H1 (cell line): ENCODE data around the gene MALT1. TPM values are rescaled to one million over a fixed set of nuclear protein-coding genes. Genes with fewer than 3 reads are reported as not detected.

Source experiments
- CTCF ChIA-PET: fragments of 300-600 bp; sonication (Branson Sonifier 250); formaldehyde crosslinking; loops from one replicate; lab custom pipeline; 2021; ENCODE audit not compliant: partially characterized antibody; lab: Charles Lee
- POLR2A ChIA-PET: fragments of 300-600 bp; sonication (Branson Sonifier 250); formaldehyde crosslinking; loops from one replicate; lab custom pipeline; 2021; ENCODE audit warnings: inconsistent platforms; ENCODE audit not compliant: partially characterized antibody; lab: Charles Lee
- DNase-seq, 2 experiments: peaks; one replicate each; pipeline versions ENCODE4 v3.0.0 to v3.0.0-alpha.2; 2010 to 2022; ENCODE audit warnings: low spot score in 2 of 2, low read depth in 1 of 2, mixed read lengths in 1 of 2
- FAIRE-seq: peaks from 2 replicates; lab custom pipeline; 2011; peaks lifted over from hg19 to GRCh38; lab: Jason Lieb, UNC
- H2AFZ ChIP-seq: 2 replicates; pipeline ENCODE4 v1.8.1; 2012; ENCODE audit warnings: low read length, inconsistent platforms
- H2AK5ac ChIP-seq: 2 replicates; pipeline ENCODE4 v1.6.1; 2013; ENCODE audit warnings: low read depth, low read length
- H2BK120ac ChIP-seq: replicated peaks from 2 replicates; pipeline ENCODE3; 2013; ENCODE audit warnings: low read depth, low read length, inconsistent platforms
- H2BK12ac ChIP-seq: 2 replicates; pipeline ENCODE4 v1.6.1; 2013; ENCODE audit warnings: low read depth, low read length
- H2BK15ac ChIP-seq: 2 replicates; pipeline ENCODE4 v1.6.1; 2013; ENCODE audit warnings: low read length
- H2BK20ac ChIP-seq: 2 replicates; pipeline ENCODE4 v1.6.1; 2013; ENCODE audit warnings: low read length
- H2BK5ac ChIP-seq: 2 replicates; pipeline ENCODE4 v1.6.1; 2013; ENCODE audit warnings: low read depth, low read length
- H3K14ac ChIP-seq: 2 replicates; pipeline ENCODE4 v1.6.1; 2013; ENCODE audit warnings: inconsistent platforms; ENCODE audit not compliant: insufficient read length
- H3K18ac ChIP-seq: 2 replicates; pipeline ENCODE4 v1.6.1; 2013; ENCODE audit warnings: low read length; ENCODE audit errors: extremely low read depth
- H3K23ac ChIP-seq: 2 replicates; pipeline ENCODE4 v1.6.1; 2013; ENCODE audit warnings: inconsistent platforms; ENCODE audit not compliant: insufficient read length
- H3K23me2 ChIP-seq: 2 replicates; pipeline ENCODE4 v1.6.1; 2013; ENCODE audit warnings: low read depth, low read length
- H3K27ac ChIP-seq: 2 replicates; pipeline ENCODE4 v1.6.1; 2011; ENCODE audit warnings: low read depth, low read length, inconsistent platforms
- H3K27me3 ChIP-seq, 4 experiments: replicated peaks in 1 of 4; 1 replicate in 1 of 4; 2 replicates in 3 of 4; pipeline versions ENCODE4 v1.6.1 to v1.8.1; 2011 to 2013; ENCODE audit warnings: low read length in 3 of 4, mild to moderate bottlenecking in 3 of 4, inconsistent platforms in 2 of 4, mixed read lengths in 2 of 4, moderate library complexity in 1 of 4; ENCODE audit not compliant: control insufficient read depth in 3 of 4, insufficient read depth in 3 of 4; ENCODE audit errors: extremely low read depth in 1 of 4
- H3K36me3 ChIP-seq, 4 experiments: 2 replicates each; pipeline versions ENCODE4 v1.6.1 to v1.8.1; 2011 to 2013; ENCODE audit warnings: mild to moderate bottlenecking in 4 of 4, low read length in 3 of 4, moderate library complexity in 2 of 4, control low read depth in 1 of 4, inconsistent platforms in 1 of 4; ENCODE audit not compliant: insufficient read depth in 4 of 4, control insufficient read depth in 2 of 4
- H3K4ac ChIP-seq: replicated peaks from 2 replicates; pipeline ENCODE3; 2013; ENCODE audit warnings: low read length, low read depth, mixed read lengths, inconsistent platforms; ENCODE audit not compliant: insufficient read length
- H3K4me1 ChIP-seq, 4 experiments: replicated peaks in 1 of 4; 1 replicate in 1 of 4; 2 replicates in 3 of 4; pipeline versions ENCODE4 v1.6.1 to v1.8.1; 2011 to 2013; ENCODE audit warnings: low read length in 3 of 4, inconsistent platforms in 2 of 4, mixed read lengths in 1 of 4; ENCODE audit not compliant: insufficient read depth in 4 of 4, control insufficient read depth in 3 of 4
- H3K4me2 ChIP-seq, 2 experiments: 2 replicates each; pipeline versions ENCODE4 v1.6.1 to v1.8.1; 2011 to 2013; ENCODE audit warnings: low read depth in 2 of 2, low read length in 2 of 2, control low read depth in 1 of 2, inconsistent platforms in 1 of 2, mild to moderate bottlenecking in 1 of 2; ENCODE audit not compliant: insufficient read depth in 1 of 2
- H3K4me3 ChIP-seq, 4 experiments: fragments of 200-600, 300-600 bp in 1 of 4; sonication (generic), shearing (Covaris generic), sonication (Bioruptor Twin) in 1 of 4; 2 replicates each; pipeline versions ENCODE4 v1.5.1 to v1.8.1; 2011 to 2016; ENCODE audit warnings: low read length in 4 of 4, low read depth in 3 of 4, control low read depth in 2 of 4, inconsistent platforms in 2 of 4, mild to moderate bottlenecking in 2 of 4, mixed read lengths in 1 of 4, moderate library complexity in 1 of 4; ENCODE audit not compliant: insufficient read depth in 2 of 4; ENCODE audit errors: extremely low read depth in 1 of 4
- H3K56ac ChIP-seq: replicated peaks from 2 replicates; pipeline ENCODE3; 2013; ENCODE audit warnings: low read depth, mild to moderate bottlenecking, mixed read lengths, low read length, inconsistent platforms; ENCODE audit not compliant: insufficient read length
- H3K79me1 ChIP-seq: 2 replicates; pipeline ENCODE4 v1.6.1; 2013; ENCODE audit warnings: low read depth, low read length, control low read depth
- H3K79me2 ChIP-seq, 2 experiments: 2 replicates each; pipeline versions ENCODE4 v1.6.1 to v1.8.1; 2012 to 2013; ENCODE audit warnings: low read length in 2 of 2, mild to moderate bottlenecking in 2 of 2, inconsistent platforms in 1 of 2; ENCODE audit not compliant: insufficient read depth in 2 of 2, control insufficient read depth in 1 of 2
- H3K9ac ChIP-seq, 4 experiments: replicated peaks in 1 of 4; 1 replicate in 1 of 4; 2 replicates in 3 of 4; pipeline versions ENCODE4 v1.6.1 to v1.8.1; 2011 to 2013; ENCODE audit warnings: low read depth in 3 of 4, low read length in 3 of 4, control low read depth in 2 of 4, mild to moderate bottlenecking in 2 of 4, moderate library complexity in 2 of 4, inconsistent platforms in 1 of 4; ENCODE audit errors: extremely low read depth in 1 of 4
- H3K9me3 ChIP-seq, 2 experiments: 2 replicates each; pipeline versions ENCODE4 v1.6.1 to v1.8.1; 2012 to 2013; ENCODE audit warnings: mild to moderate bottlenecking in 2 of 2, moderate library complexity in 2 of 2, control low read depth in 1 of 2, inconsistent platforms in 1 of 2, low read depth in 1 of 2, low read length in 1 of 2, mixed read lengths in 1 of 2; ENCODE audit not compliant: insufficient read depth in 2 of 2
- H4K20me1 ChIP-seq, 2 experiments: replicated peaks in 1 of 2; 2 replicates each; pipeline versions ENCODE3 to v1.8.1; 2011 to 2013; ENCODE audit warnings: inconsistent platforms in 2 of 2, low read length in 2 of 2, mild to moderate bottlenecking in 1 of 2; ENCODE audit not compliant: insufficient read depth in 2 of 2, control insufficient read depth in 1 of 2
- H4K5ac ChIP-seq: 2 replicates; pipeline ENCODE4 v1.6.1; 2013; ENCODE audit warnings: low read length, low read depth, mixed read lengths, inconsistent platforms; ENCODE audit not compliant: insufficient read length
- H4K8ac ChIP-seq: 2 replicates; pipeline ENCODE4 v1.8.0; 2013; ENCODE audit warnings: mild to moderate bottlenecking, moderate library complexity, low read length, inconsistent platforms; ENCODE audit not compliant: insufficient read depth; ENCODE audit errors: extremely low read depth
- H4K91ac ChIP-seq: replicated peaks from 2 replicates; pipeline ENCODE3; 2013; ENCODE audit warnings: low read length, mixed read lengths, inconsistent platforms; ENCODE audit not compliant: insufficient read length
- RFX5 ChIP-seq: IDR thresholded peaks from 2 replicates; pipeline ENCODE4 v1.6.1; 2011; ENCODE audit warnings: low read depth, low read length, improper control_type of control experiment, borderline replicate concordance
- WGBS, 2 experiments: shearing (Covaris generic) in 1 of 2; methylation state at CpG; one replicate each; pipeline versions ENCODE4 v1.1.6 to v1.1.7; 2013 to 2015; ENCODE audit warnings: low lambda C conversion rate in 2 of 2, mixed read lengths in 2 of 2, inconsistent platforms in 1 of 2, low coverage in 1 of 2, missing lambda C conversion rate in 1 of 2; ENCODE audit not compliant: insufficient replicate concordance in 2 of 2, insufficient coverage in 1 of 2, insufficient read length in 1 of 2; ENCODE audit errors: extremely low coverage in 1 of 2, missing lambda C conversion rate in 1 of 2; 5-methylcytosine and 5-hydroxymethylcytosine counted together
- polyA plus RNA-seq, 7 experiments: library from polyadenylated mRNA; depleted of rRNA in 3 of 7; stranded (reverse) in 5 of 7; unstranded in 2 of 7; fragments of >200 nt in 5 of 7; fragments of 200-250 nt in 2 of 7; gene quantifications; 1 replicate in 5 of 7; 2 replicates in 1 of 7; 4 replicates in 1 of 7; pipeline versions ENCODE4 v1.2.1 to v1.2.3, GENCODE V29; 2011 to 2013; ENCODE audit warnings: missing spikeins in 2 of 7, mixed read lengths in 2 of 7
- total RNA-seq: library from RNA; stranded (reverse); fragmentation: NEBNext Ultra II Directional; extraction: Animal tissue kit (Norgen Biotek cat#: 25700); gene quantifications from 2 replicates; pipeline ENCODE4 v1.2.1, GENCODE V29; 2021
- TF ChIP-seq, protein P1 (sequence below): IDR thresholded peaks from 2 replicates; pipeline ENCODE4 v1.6.1; 2012; ENCODE audit warnings: low read length, inconsistent platforms

MALT1 gene
- total and polyA plus RNA-seq, 2 of the 8 experiments (the other 6 are each of a cell fraction or from before 2014, with no cell fraction given), result 10.7 to 25.9 TPM

- H3K27me3 ChIP-seq, result peaks cover 0 to 4% (median 0%) of the 10 kb centered on the region in 4 experiments; a peak in 2 of 7 replicates
- no peak overlapping the region for H2AFZ ChIP-seq
- no peak overlapping the region for H3K18ac ChIP-seq
- H4K8ac ChIP-seq, result no peak overlapping the region
- no peak overlapping the region for H2BK20ac ChIP-seq
- no peak overlapping the region for H3K4me3 ChIP-seq
- H3K4me2 ChIP-seq, result no peak overlapping the region
- H2BK120ac ChIP-seq, result no peak overlapping the region
- no peak overlapping the region for H3K56ac ChIP-seq
- FAIRE-seq, result no peak
- H3K79me1 ChIP-seq, result no peaks in the 10 kb centered on the region
- H3K9ac ChIP-seq, result no peak overlapping the region
- H4K5ac ChIP-seq, result no peak overlapping the region
- DNase-seq, result no peak
- H3K4ac ChIP-seq, result no peak overlapping the region
- no peaks in the 10 kb centered on the region for H4K20me1 ChIP-seq
- CTCF ChIA-PET, result interaction anchor here (0.6 to 26.9 kb wide), 40 partner anchors 10 to 449 kb away, joined by 3 to 591 read pairs (median 4); no protein-coding TSS in a partner anchor
- H3K9me3 ChIP-seq, result no peaks in the 10 kb centered on the region
- H2AK5ac ChIP-seq, result no peak overlapping the region
- H3K23me2 ChIP-seq, result no peaks in the 10 kb centered on the region
- H3K14ac ChIP-seq, result no peak overlapping the region
- no peak overlapping the region for H2BK12ac ChIP-seq
- peaks cover 0 to 4% (median 2%) of the 10 kb centered on the region in 4 experiments; a peak in 4 of 7 replicates for H3K4me1 ChIP-seq
- no peak overlapping the region for H3K23ac ChIP-seq
- no peak overlapping the region for H2BK5ac ChIP-seq
- H4K91ac ChIP-seq, result no peak overlapping the region
- no peak overlapping the region for H3K27ac ChIP-seq
- H3K79me2 ChIP-seq, result no peaks in the 10 kb centered on the region
- 90% methylated on average over 8 of the region's 8 CpGs; no CpG with 5 or more reads in 1 of the 2 experiments for WGBS, 2 experiments
- TF ChIP-seq RFX5, result no peak
- TF ChIP-seq, protein P1, sequence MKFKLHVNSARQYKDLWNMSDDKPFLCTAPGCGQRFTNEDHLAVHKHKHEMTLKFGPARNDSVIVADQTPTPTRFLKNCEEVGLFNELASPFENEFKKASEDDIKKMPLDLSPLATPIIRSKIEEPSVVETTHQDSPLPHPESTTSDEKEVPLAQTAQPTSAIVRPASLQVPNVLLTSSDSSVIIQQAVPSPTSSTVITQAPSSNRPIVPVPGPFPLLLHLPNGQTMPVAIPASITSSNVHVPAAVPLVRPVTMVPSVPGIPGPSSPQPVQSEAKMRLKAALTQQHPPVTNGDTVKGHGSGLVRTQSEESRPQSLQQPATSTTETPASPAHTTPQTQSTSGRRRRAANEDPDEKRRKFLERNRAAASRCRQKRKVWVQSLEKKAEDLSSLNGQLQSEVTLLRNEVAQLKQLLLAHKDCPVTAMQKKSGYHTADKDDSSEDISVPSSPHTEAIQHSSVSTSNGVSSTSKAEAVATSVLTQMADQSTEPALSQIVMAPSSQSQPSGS, result no peak
- TF ChIP-seq, all 59 proteins: peak for 0
- Histone ChIP-seq H2BK15ac (no peak overlapping the region), H3K36me3 (no peaks in the 10 kb centered on the region)
- POLR2A ChIA-PET, result interaction anchor here (1.1 to 2.5 kb wide), 4 partner anchors 78 to 301 kb away, joined by 3 to 6 read pairs (median 4); no protein-coding TSS in a partner anchor
Measured at GRCh38 chr18:58769321-58769720, 98.1 kb downstream of the MALT1 start.
